GM23248 (cell line): ENCODE measurements around the gene HMGCR.

Source experiments
- EZH2 ChIP-seq: fragments of 200-600 bp; sonication (generic); IDR thresholded peaks from 2 replicates; pipeline ENCODE4 v1.6.1; 2018; ENCODE audit warnings: antibody characterized with exemption, mild to moderate bottlenecking; ENCODE audit not compliant: insufficient read depth, poor library complexity, severe bottlenecking
- EZH2phosphoT487 ChIP-seq: fragments of 200-600 bp; sonication (generic); IDR thresholded peaks from 2 replicates; pipeline ENCODE4 v1.6.1; 2018; ENCODE audit warnings: antibody characterized with exemption, moderate library complexity, mild to moderate bottlenecking, low read depth; ENCODE audit not compliant: insufficient read depth

GRCh38 chr5:75395277-75395676 is 58.3 kb downstream of the HMGCR start:
- TF ChIP-seq EZH2 (no peak), EZH2phosphoT487 (no peak)
